GM18951 (cell line): ENCODE measurements around the gene DNAJB1.

Experiments
- POLR2A ChIP-seq: IDR thresholded peaks from 4 replicates; pipeline ENCODE4 v1.6.1; 2011; ENCODE audit warnings: mild to moderate bottlenecking; ENCODE audit not compliant: insufficient read length, insufficient read depth; ENCODE audit errors: extremely low read depth
- in situ Hi-C: fragments of 300-500 bp; cut with MboI; formaldehyde crosslinking; loops from one replicate; pipeline ENCODE4 v1.12.0; 2022; ENCODE audit warnings: low sequenced_read_pairs, mixed read lengths, inconsistent platforms; ENCODE audit not compliant: unreplicated experiment

Gene DNAJB1

GRCh38 chr19:14525729-14526128 is 7.5 kb upstream of the DNAJB1 start:
- no peak for TF ChIP-seq POLR2A
- in situ Hi-C loops: no loop called here

- in situ Hi-C loops: no loop called here
- no peak for TF ChIP-seq POLR2A
These were observed 2.3 kb upstream of the DNAJB1 start for GRCh38 chr19:14520543-14520942.

GRCh38 chr19:14519860-14520407 is 1.7 kb upstream of the DNAJB1 start:
- in situ Hi-C loops: no loop called here
- TF ChIP-seq POLR2A: no peak

- in situ Hi-C loops: no loop called here
- TF ChIP-seq POLR2A: no peak
These were observed 1.2 kb upstream of the DNAJB1 start for GRCh38 chr19:14519245-14519859.

GRCh38 chr19:14517446-14517839 is 754 bp downstream of the DNAJB1 start:
- TF ChIP-seq POLR2A: no peak
- in situ Hi-C loops: no loop called here

GRCh38 chr19:14516746-14517438 is 1.3 kb downstream of the DNAJB1 start:
- in situ Hi-C loops: no loop called here
- TF ChIP-seq POLR2A: no peak

GRCh38 chr19:14516048-14516534 is 2.1 kb downstream of the DNAJB1 start:
- TF ChIP-seq POLR2A: no peak
- in situ Hi-C loops: no loop called here

GRCh38 chr19:14515501-14516047 is 2.6 kb downstream of the DNAJB1 start:
- no peak for TF ChIP-seq POLR2A
- in situ Hi-C loops: no loop called here

GRCh38 chr19:14514215-14514863 is 3.9 kb downstream of the DNAJB1 start:
- no peak for TF ChIP-seq POLR2A
- in situ Hi-C loops: no loop called here

- no peak for TF ChIP-seq POLR2A
- in situ Hi-C loops: no loop called here
These were observed 5.7 kb downstream of the DNAJB1 start for GRCh38 chr19:14512406-14512961.

- in situ Hi-C loops: no loop called here
- no peak for TF ChIP-seq POLR2A
These were observed 7.0 kb downstream of the DNAJB1 start for GRCh38 chr19:14511229-14511593.

- in situ Hi-C loops: no loop called here
- TF ChIP-seq POLR2A: no peak
These were observed 7.6 kb downstream of the DNAJB1 start for GRCh38 chr19:14510311-14511228.
